GM18526 (cell line): ENCODE results near the gene SULT1A2.

Experiments used
- POLR2A ChIP-seq: IDR thresholded peaks from 3 replicates; pipeline ENCODE4 v1.6.1; 2011; ENCODE audit not compliant: insufficient read length; ENCODE audit errors: extremely low read depth

Gene SULT1A2

DNA sequence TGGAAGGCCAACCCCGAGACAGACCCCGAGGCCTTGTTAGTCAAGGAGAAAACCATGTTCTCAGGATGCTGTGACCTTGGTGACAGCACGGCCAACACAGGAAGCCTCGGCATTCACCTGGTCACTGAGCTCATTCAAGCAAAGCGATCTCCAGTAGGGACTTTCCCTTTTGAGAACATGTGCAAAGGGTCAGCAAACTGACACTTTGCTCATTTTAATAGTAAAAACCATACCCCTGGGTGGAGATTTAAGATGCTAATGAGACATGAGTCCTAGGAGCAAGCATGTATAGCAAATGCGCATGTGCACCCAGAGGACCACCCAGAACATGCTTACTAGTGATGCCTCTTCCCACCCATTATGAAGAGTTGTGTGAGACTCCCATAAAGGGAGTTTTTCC, 5.7 kb upstream of the SULT1A2 start:
- no peak for TF ChIP-seq POLR2A

DNA sequence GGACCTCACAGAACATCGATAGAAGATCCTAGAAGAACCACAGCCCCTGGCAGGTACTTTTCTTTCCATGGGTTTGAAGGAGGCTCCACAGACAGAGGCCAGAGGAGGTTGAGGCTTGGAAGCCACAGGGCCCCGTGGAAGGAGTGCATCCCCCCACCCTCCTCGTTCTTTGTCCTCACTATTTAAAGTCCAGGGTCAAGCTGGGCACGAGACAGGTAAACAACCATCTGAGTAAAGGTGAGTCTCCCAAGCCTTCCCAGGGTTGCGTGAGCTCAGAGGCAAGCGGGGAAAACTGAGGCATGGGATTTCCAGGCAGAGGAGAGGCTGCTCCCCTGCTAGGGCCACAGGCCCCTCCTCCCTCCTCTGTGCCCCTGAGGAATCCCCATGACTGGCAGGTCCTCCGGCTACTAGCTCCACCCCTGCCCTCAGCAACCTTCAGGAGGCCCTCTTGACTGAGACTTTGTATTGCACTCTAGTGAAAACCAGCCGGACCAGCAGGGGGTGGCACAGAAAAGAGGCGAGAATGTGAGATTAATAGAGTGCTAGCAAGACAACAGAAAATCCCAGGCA, 927 bp upstream of the SULT1A2 start:
- TF ChIP-seq POLR2A = no peak

DNA sequence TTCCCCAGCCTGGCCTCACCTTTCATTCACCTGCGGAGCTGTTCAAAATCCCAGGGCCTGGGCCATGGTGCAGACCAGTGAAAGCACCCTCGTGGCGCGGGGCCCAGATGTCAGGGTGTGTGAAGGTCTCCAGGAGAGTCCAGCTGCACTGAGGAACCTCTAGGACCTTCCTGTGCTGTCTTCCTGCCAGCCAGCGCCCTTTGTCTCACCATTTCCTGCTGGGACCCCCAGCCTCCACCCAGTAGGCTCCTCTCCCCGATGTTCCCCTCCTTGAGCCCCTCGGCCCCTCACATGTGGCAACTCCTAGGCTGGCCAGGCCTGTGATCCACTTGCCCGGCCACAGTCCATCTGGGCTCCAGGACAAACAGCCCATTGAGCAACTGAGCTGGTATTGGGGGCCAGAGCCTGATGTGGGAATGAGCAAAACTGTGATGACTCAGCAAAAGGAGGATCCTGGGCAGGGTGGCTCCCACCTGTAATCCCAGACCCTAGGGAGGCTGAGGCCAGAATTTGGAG, 677 bp downstream of the SULT1A2 start:
- no peak for TF ChIP-seq POLR2A

GRCh38 chr16:28592979-28593553, 3.8 kb downstream of the SULT1A2 start:
- TF ChIP-seq POLR2A = no peak

- TF ChIP-seq POLR2A = no peak
Observed at GRCh38 chr16:28592511-28592910, 4.3 kb downstream of the SULT1A2 start.

DNA sequence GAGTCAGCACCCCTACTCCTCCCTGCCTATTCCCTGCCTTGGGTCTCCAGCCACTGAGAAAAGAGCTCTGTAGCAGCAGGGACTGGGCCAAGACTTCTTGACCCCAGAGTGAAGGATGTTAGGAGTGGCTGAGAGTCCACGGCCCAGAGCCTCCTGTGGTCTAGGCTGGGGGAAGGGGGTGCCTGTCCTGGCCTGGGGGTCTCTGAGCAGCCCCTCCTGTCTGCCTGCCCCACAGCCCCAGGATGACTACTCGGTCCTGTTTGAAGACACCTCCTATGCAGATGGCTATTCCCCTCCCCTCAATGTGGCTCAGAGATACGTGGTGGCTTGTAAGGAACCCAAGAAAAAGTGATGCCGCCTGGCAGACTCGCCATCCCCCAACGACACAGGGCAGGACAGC, 5.5 kb downstream of the SULT1A2 start:
- no peak for TF ChIP-seq POLR2A

- no peak for TF ChIP-seq POLR2A
Observed at GRCh38 chr16:28590384-28591340, 6.2 kb downstream of the SULT1A2 start.

- no peak for TF ChIP-seq POLR2A
Observed at GRCh38 chr16:28589930-28590329, 6.9 kb downstream of the SULT1A2 start.

GRCh38 chr16:28589069-28589468, 7.8 kb downstream of the SULT1A2 start:
- no peak for TF ChIP-seq POLR2A

DNA sequence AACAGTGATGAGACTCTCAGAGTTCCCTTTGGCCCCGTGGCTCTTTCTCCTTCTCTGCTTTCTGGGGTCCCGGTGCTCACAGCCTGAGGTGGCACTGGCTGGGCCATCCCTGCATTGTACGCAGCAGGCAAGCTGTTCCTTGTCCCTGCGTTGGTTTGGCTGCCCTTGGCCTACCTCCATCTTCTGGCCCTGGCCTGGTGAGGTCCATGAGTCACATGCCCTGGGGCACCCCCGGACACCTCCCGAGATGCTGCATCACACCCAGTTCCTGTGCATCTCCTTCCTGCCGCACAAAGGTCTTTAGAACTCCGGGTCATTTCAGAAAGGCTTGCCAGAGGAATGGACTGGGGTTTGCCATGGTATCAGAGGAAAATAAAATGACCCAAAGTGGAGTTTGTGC, 9.5 kb downstream of the SULT1A2 start:
- no peak for TF ChIP-seq POLR2A

DNA sequence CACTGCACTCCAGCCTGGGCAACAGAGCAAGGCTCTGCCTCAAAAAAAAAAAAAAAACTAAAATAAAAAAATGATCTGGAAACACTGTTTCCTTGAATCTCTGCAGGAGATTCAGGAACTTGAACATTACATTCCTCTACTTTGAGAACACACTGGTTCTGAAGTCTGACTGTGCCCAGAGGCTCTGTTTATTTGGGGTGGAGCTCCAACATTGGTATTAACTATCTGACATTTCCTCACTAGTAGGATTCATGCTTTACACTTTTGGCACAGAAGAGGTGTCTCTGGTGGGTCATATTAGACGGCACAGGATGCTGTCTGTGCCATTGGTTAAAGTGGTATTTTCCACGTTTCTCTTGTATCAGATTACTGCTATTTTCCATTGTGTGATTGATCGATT, 10.4 kb downstream of the SULT1A2 start:
- no peak for TF ChIP-seq POLR2A

DNA sequence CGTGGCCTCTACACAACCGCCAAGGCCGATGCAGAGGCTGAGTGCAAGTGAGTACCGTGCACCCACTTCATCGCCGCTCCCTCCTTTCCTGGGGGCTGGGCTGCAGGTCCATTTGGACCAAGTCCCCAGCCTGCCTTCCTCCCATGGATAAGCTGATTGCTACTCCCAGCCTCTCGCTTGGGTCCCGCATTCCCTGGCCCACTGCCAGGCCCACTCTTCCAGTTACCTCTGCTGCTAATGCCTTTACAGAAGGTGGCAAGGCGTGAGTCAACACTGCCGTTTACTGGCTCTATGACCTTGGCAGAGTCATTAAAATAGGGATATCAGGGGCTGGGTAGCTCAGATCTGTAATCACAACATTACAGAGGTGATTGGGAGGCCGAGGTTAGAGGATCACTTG, 11.2 kb downstream of the SULT1A2 start:
- no peak for TF ChIP-seq POLR2A

- no peak for TF ChIP-seq POLR2A
Observed at GRCh38 chr16:28580726-28581315, 16.0 kb downstream of the SULT1A2 start.

GRCh38 chr16:28575446-28576109, 21.3 kb downstream of the SULT1A2 start:
- no peak for TF ChIP-seq POLR2A

GRCh38 chr16:28574925-28575324, 21.9 kb downstream of the SULT1A2 start:
- TF ChIP-seq POLR2A = no peak
